ENCODE measurements around the gene ULK1.
"Not testable (repeated sequence)": the region's sequence is repeated elsewhere in the genome, so short reads cannot be mapped to it uniquely, and the experiment has no call there.

The ULK1 gene

GRCh38 chr12:131943389-131943788 lies 49.0 kb downstream of the ULK1 start:
- DNase-seq: no peak

GRCh38 chr12:131943876-131944275 lies 49.5 kb downstream of the ULK1 start:
- no peak for DNase-seq

GRCh38 chr12:131944601-131945251 lies 50.3 kb downstream of the ULK1 start:
- DNase-seq: no peak

- no peak for DNase-seq
Observed at GRCh38 chr12:131946757-131947156, 52.3 kb downstream of the ULK1 start.

GRCh38 chr12:131947482-131948027 lies 53.1 kb downstream of the ULK1 start:
- DNase-seq: no peak

GRCh38 chr12:131948166-131948712 lies 53.8 kb downstream of the ULK1 start:
- DNase-seq: no peak

- DNase-seq: not testable (repeated sequence)
Observed at GRCh38 chr12:131948713-131949430, 54.5 kb downstream of the ULK1 start.

- DNase-seq: peak; percentile 87
Observed at GRCh38 chr12:131949431-131950181, 55.2 kb downstream of the ULK1 start, which contains the start of gene EP400. TSS of gene EP400 (plus strand) at chr12:131949942. CDS start at chr12:131960620, 10,678 bp downstream.

- peak; percentile 84 for DNase-seq
Observed at GRCh38 chr12:131950182-131950913, 55.9 kb downstream of the ULK1 start.

- not testable (repeated sequence) for DNase-seq
Observed at GRCh38 chr12:131953810-131954209, 59.4 kb downstream of the ULK1 start.

GRCh38 chr12:131954460-131954859 lies 60.0 kb downstream of the ULK1 start:
- DNase-seq: not testable (repeated sequence)

- no peak for DNase-seq
Observed at GRCh38 chr12:131959116-131959515, 64.7 kb downstream of the ULK1 start.

GRCh38 chr12:131959641-131960589 lies 65.5 kb downstream of the ULK1 start:
- DNase-seq: no peak

GRCh38 chr12:131960590-131961325 lies 66.3 kb downstream of the ULK1 start:
- not testable (repeated sequence) for DNase-seq

- not testable (repeated sequence) for DNase-seq
Observed at GRCh38 chr12:131961328-131961727, 66.9 kb downstream of the ULK1 start.

- no peak for DNase-seq
Observed at GRCh38 chr12:131962069-131962468, 67.6 kb downstream of the ULK1 start.

- no peak for DNase-seq
Observed at GRCh38 chr12:131963381-131963780, 69.0 kb downstream of the ULK1 start.

GRCh38 chr12:131965073-131965472 lies 70.7 kb downstream of the ULK1 start:
- DNase-seq: no peak

- no peak for DNase-seq
Observed at GRCh38 chr12:131971226-131971625, 76.8 kb downstream of the ULK1 start.

Measured in right kidney (tissue), 1 donor.